GM19397 (cell line): ENCODE measurements around the gene EBF3.

ENCODE experiments used
- ATAC-seq: cut with Tn5 transposase; IDR thresholded peaks from one replicate; pipeline ENCODE4 v1.9.1; 2021; ENCODE audit warnings: mild to moderate bottlenecking, moderate library complexity; ENCODE audit not compliant: unreplicated experiment

The EBF3 gene

GRCh38 chr10:129857242-129857960 is 106.7 kb downstream of the EBF3 start:
- ATAC-seq = no peak

GRCh38 chr10:129855836-129856563 is 108.1 kb downstream of the EBF3 start:
- no peak for ATAC-seq

- no peak for ATAC-seq
Observed at GRCh38 chr10:129854796-129855705, 109.0 kb downstream of the EBF3 start.

GRCh38 chr10:129854158-129854557 is 109.9 kb downstream of the EBF3 start:
- ATAC-seq = no peak

- ATAC-seq = no peak
Observed at GRCh38 chr10:129853562-129853903, 110.5 kb downstream of the EBF3 start.

GRCh38 chr10:129852829-129853561 is 111.1 kb downstream of the EBF3 start:
- ATAC-seq = no peak

GRCh38 chr10:129851941-129852640 is 112.0 kb downstream of the EBF3 start:
- ATAC-seq = no peak

GRCh38 chr10:129850790-129851189 is 113.3 kb downstream of the EBF3 start:
- ATAC-seq = no peak

- ATAC-seq = no peak
Observed at GRCh38 chr10:129850316-129850715, 113.8 kb downstream of the EBF3 start.

GRCh38 chr10:129849853-129850252 is 114.2 kb downstream of the EBF3 start:
- ATAC-seq = no peak

GRCh38 chr10:129849452-129849750 is 114.7 kb downstream of the EBF3 start:
- no peak for ATAC-seq

- no peak for ATAC-seq
Observed at GRCh38 chr10:129848696-129849451, 115.2 kb downstream of the EBF3 start.

GRCh38 chr10:129847741-129848483 is 116.2 kb downstream of the EBF3 start:
- no peak for ATAC-seq

- ATAC-seq = no peak
Observed at GRCh38 chr10:129846991-129847391, 117.1 kb downstream of the EBF3 start.

- ATAC-seq = no peak
Observed at GRCh38 chr10:129845111-129845753, 118.8 kb downstream of the EBF3 start.

- no peak for ATAC-seq
Observed at GRCh38 chr10:129844216-129844766, 119.8 kb downstream of the EBF3 start.

GRCh38 chr10:129843702-129844101 is 120.4 kb downstream of the EBF3 start:
- no peak for ATAC-seq

GRCh38 chr10:129843131-129843541 is 120.9 kb downstream of the EBF3 start:
- no peak for ATAC-seq
